ENCODE results near the gene CFL2.

GRCh38 chr14:34707722-34708121 lies 6.7 kb downstream of the CFL2 start:
- TF ChIP-seq CTCF (conservative IDR thresholded peaks at IDR 0.05; ENCODE audit: low read length) (no peak), EZH2phosphoT487 (IDR thresholded peaks at IDR 0.05; ENCODE audit: borderline replicate concordance) (no peak)
